ENCODE data around the gene IER5L.

DNA sequence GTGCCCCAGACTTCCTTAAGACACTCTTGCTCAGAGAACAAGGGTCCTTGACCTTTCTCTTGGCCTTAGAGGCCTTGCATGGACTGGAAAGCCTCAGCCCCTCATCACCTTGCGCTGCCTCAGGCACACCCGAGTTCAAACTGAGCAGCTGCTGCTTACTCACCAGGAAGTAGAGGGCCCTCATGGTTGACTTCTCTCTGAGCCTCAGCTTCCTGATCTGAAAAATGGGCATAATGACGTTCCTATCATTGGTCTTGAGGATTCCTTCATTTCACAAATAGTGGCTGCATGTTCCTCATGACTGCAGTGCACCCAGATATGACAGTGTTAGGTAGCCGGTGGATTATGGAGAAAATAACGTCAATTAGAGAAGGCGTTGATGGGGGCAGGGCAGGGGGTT is 28.6 kb downstream of the IER5L start:
- TF ChIP-seq, protein P1, sequence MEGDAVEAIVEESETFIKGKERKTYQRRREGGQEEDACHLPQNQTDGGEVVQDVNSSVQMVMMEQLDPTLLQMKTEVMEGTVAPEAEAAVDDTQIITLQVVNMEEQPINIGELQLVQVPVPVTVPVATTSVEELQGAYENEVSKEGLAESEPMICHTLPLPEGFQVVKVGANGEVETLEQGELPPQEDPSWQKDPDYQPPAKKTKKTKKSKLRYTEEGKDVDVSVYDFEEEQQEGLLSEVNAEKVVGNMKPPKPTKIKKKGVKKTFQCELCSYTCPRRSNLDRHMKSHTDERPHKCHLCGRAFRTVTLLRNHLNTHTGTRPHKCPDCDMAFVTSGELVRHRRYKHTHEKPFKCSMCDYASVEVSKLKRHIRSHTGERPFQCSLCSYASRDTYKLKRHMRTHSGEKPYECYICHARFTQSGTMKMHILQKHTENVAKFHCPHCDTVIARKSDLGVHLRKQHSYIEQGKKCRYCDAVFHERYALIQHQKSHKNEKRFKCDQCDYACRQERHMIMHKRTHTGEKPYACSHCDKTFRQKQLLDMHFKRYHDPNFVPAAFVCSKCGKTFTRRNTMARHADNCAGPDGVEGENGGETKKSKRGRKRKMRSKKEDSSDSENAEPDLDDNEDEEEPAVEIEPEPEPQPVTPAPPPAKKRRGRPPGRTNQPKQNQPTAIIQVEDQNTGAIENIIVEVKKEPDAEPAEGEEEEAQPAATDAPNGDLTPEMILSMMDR (IDR thresholded peaks at IDR 0.05; ENCODE audit: low read depth, low read length, missing input control), result no peak
- TF ChIP-seq YY1 (IDR thresholded peaks at IDR 0.05) (no peak), FOXA1 (IDR thresholded peaks at IDR 0.05) (no peak), GABPA (IDR thresholded peaks at IDR 0.05 in 1 of 2, conservative IDR thresholded peaks at IDR 0.05 in 1 of 2) (no peak)
- TF ChIP-seq, protein P2, sequence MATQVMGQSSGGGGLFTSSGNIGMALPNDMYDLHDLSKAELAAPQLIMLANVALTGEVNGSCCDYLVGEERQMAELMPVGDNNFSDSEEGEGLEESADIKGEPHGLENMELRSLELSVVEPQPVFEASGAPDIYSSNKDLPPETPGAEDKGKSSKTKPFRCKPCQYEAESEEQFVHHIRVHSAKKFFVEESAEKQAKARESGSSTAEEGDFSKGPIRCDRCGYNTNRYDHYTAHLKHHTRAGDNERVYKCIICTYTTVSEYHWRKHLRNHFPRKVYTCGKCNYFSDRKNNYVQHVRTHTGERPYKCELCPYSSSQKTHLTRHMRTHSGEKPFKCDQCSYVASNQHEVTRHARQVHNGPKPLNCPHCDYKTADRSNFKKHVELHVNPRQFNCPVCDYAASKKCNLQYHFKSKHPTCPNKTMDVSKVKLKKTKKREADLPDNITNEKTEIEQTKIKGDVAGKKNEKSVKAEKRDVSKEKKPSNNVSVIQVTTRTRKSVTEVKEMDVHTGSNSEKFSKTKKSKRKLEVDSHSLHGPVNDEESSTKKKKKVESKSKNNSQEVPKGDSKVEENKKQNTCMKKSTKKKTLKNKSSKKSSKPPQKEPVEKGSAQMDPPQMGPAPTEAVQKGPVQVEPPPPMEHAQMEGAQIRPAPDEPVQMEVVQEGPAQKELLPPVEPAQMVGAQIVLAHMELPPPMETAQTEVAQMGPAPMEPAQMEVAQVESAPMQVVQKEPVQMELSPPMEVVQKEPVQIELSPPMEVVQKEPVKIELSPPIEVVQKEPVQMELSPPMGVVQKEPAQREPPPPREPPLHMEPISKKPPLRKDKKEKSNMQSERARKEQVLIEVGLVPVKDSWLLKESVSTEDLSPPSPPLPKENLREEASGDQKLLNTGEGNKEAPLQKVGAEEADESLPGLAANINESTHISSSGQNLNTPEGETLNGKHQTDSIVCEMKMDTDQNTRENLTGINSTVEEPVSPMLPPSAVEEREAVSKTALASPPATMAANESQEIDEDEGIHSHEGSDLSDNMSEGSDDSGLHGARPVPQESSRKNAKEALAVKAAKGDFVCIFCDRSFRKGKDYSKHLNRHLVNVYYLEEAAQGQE (IDR thresholded peaks at IDR 0.05), result no peak

All from liver (tissue), 3 donors.